Activated T-helper 17 cell treated with anti-CD3 and anti-CD28 coated beads, Interleukin-2, amount 50 U/mL, for 72 hours (primary cell): Measurements from ENCODE around the gene PDIA2. TPM values are rescaled to one million over a fixed set of nuclear protein-coding genes. Genes with fewer than 3 reads are reported as not detected.
"Not testable (repeated sequence)": the region's sequence is repeated elsewhere in the genome, so short reads cannot be mapped to it uniquely, and the experiment has no call there.

Source experiments
- ATAC-seq: fragments of 150-1000 bp; cut with Tn5 transposase; replicated peaks from 2 replicates; pipeline ENCODE4 v1.10.0; 2021; ENCODE audit warnings: mild to moderate bottlenecking, moderate library complexity
- H3K27ac Mint-ChIP-seq: one replicate; pipeline ENCODE4 v1.8.0; 2022; ENCODE audit warnings: mixed read lengths
- H3K27me3 Mint-ChIP-seq: one replicate; pipeline ENCODE4 v1.8.0; 2022; ENCODE audit warnings: mixed read lengths
- H3K36me3 Mint-ChIP-seq: one replicate; pipeline ENCODE4 v1.8.0; 2022; ENCODE audit warnings: low read depth, mild to moderate bottlenecking, mixed read lengths
- H3K4me1 Mint-ChIP-seq: one replicate; pipeline ENCODE4 v1.8.0; 2022; ENCODE audit warnings: mixed read lengths
- H3K4me3 Mint-ChIP-seq: one replicate; pipeline ENCODE4 v1.8.0; 2022; ENCODE audit warnings: mild to moderate bottlenecking, mixed read lengths
- H3K9me3 Mint-ChIP-seq: one replicate; pipeline ENCODE4 v1.8.0; 2022; ENCODE audit warnings: mixed read lengths
- total RNA-seq, 2 donors: library from RNA; stranded (reverse); gene quantifications; one replicate each; pipeline ENCODE4 v1.2.3, GENCODE V29; 2022

The PDIA2 gene
- total RNA-seq, 2 donors from 2014 or later = not detected

DNA sequence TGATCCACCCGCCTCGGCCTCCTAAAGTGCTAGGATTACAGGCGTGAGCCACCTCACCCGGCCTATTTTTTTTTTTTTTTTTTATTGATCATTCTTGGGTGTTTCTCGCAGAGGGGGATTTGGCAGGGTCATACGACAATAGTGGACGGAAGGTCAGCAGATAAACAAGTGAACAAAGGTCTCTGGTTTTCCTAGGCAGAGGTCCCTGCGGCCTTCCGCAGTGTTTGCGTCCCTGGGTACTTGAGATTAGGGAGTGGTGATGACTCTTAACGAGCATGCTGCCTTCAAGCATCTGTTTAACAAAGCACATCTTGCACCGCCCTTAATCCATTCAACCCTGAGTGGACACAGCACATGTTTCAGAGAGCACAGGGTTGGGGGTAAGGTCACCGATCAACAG, 24.9 kb upstream of the PDIA2 start:
- peaks cover 24% of the 10 kb centered on the region for H3K36me3 Mint-ChIP-seq
- not testable (repeated sequence) for H3K27ac Mint-ChIP-seq, H3K4me1 Mint-ChIP-seq, ATAC-seq, H3K27me3 Mint-ChIP-seq, H3K9me3 Mint-ChIP-seq, H3K4me3 Mint-ChIP-seq

DNA sequence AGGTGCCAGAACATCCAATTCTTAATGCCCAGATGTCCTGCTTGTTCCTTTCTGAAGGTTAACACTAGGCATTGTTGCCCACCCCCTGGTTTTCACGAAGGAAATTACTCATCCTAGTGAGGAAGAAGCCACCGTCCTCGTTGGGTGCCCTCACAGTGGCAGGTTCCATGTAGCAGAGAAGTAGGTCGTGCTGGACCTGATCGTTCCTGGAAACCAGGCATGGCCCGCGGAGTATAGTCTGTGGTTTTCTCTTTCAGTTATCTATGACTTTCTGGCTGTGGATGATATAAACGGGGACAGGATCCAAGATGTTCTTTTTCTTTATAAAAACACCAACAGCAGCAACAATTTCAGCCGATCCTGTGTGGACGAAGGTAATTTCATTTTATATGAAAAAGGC, 23.7 kb upstream of the PDIA2 start:
- Mint-ChIP-seq H3K27ac (no peak overlapping the region), H3K9me3 (no peaks in the 10 kb centered on the region), H3K4me1 (peaks cover 6% of the 10 kb centered on the region), H3K4me3 (peak overlapping the region; percentile 36), H3K27me3 (no peaks in the 10 kb centered on the region), H3K36me3 (peaks cover 24% of the 10 kb centered on the region)
- peak; percentile 75 for ATAC-seq

GRCh38 chr16:259814-260253, 23.1 kb upstream of the PDIA2 start:
- peaks cover 24% of the 10 kb centered on the region for H3K36me3 Mint-ChIP-seq
- ATAC-seq = no peak
- no peaks in the 10 kb centered on the region for H3K27me3 Mint-ChIP-seq
- no peak overlapping the region for H3K27ac Mint-ChIP-seq
- H3K9me3 Mint-ChIP-seq = no peaks in the 10 kb centered on the region
- H3K4me3 Mint-ChIP-seq = peak overlapping the region; percentile 36
- H3K4me1 Mint-ChIP-seq = peaks cover 6% of the 10 kb centered on the region

DNA sequence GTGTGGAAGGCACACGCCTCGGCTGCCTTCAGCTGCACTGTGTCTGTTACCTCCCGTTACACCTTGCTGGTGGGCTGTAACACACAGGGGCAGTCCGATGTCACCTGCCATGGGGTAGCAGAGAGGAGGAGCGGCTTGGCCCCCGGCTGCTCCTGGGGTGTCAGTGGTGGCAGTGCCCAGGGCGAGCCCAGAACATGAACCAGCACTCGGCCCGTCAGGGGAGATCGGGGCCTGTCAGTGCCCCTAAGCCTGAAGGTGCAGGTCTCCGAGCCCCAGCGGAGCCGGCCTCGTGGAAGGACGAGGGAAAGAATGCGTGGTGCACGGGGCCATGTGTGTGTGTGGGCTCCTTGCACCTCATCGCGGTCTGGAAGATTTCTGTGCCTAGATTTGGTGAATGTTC, 22.6 kb upstream of the PDIA2 start:
- Mint-ChIP-seq H3K4me3 (no peak overlapping the region), H3K27ac (no peak overlapping the region), H3K27me3 (no peaks in the 10 kb centered on the region), H3K36me3 (peaks cover 20% of the 10 kb centered on the region), H3K9me3 (no peaks in the 10 kb centered on the region), H3K4me1 (peaks cover 6% of the 10 kb centered on the region)
- ATAC-seq = no peak

DNA sequence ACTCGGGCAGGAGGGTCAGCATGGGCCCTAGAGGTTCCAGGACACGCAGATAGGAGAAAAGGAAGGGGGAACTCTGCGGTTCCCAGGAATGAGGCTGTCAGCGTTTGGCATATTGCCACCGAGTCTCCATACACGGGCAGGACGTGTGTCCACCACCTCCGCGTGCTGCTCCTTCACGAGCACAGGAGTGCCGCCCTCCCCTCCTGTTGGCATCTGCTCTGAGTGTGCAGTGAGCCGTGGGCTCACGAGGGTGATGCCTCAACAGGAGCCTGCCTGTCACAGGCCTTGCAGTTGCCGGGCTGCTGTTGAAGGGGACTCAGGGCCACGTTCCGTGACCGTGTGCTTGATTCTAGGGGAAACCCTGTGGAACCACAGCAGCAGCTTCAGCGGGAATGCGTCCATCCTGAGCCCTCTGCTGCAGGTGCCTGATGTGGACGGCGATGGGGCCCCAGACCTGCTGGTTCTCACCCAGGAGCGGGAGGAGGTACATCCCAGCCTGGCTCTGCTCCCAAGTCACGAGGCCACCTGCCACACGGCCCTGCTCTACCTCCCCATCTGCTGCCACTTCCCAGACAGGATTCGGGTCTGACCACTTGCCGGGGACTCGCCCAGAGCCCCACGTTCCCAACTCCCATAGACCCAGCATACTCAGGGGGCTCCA, 21.8 kb upstream of the PDIA2 start:
- H3K4me1 Mint-ChIP-seq = peaks cover 6% of the 10 kb centered on the region
- no peak for ATAC-seq
- no peaks in the 10 kb centered on the region for H3K27me3 Mint-ChIP-seq
- H3K4me3 Mint-ChIP-seq = no peak overlapping the region
- H3K27ac Mint-ChIP-seq = no peak overlapping the region
- H3K9me3 Mint-ChIP-seq = no peaks in the 10 kb centered on the region
- H3K36me3 Mint-ChIP-seq = peaks cover 12% of the 10 kb centered on the region

- no peaks in the 10 kb centered on the region for H3K9me3 Mint-ChIP-seq
- no peaks in the 10 kb centered on the region for H3K27me3 Mint-ChIP-seq
- no peak for ATAC-seq
- no peak overlapping the region for H3K4me3 Mint-ChIP-seq
- H3K36me3 Mint-ChIP-seq = peaks cover 8% of the 10 kb centered on the region
- H3K4me1 Mint-ChIP-seq = peaks cover 6% of the 10 kb centered on the region
- H3K27ac Mint-ChIP-seq = no peak overlapping the region
Observed at GRCh38 chr16:262121-262745, 20.7 kb upstream of the PDIA2 start.

DNA sequence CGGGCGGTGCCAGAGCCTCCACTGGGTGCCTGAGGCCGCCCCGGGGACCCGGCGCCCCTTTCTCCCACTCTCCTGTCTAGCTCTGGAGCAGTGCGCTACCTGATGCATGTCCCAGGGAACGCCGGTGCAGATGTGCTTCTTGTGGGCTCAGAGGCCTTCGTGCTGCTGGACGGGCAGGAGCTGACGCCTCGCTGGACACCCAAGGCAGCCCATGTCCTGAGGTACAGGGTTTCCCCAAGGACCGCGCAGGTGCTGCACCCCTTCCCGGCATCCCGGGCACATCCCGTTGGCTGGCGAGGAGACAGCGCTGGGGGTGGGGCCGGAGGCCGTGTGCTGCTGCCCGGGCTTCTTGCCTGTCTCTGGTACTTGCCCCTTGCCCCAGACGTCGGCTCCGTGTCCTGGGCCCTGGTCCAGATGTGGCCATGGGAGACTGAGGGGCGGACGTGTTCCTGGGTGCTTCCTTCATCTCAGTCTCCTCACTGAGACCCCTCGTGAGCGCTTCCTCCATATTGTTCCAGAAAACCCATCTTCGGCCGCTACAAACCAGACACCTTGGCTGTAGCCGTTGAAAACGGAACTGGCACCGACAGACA, 19.7 kb upstream of the PDIA2 start:
- Mint-ChIP-seq H3K27me3 (no peaks in the 10 kb centered on the region), H3K4me3 (no peak overlapping the region), H3K4me1 (peaks cover 6% of the 10 kb centered on the region), H3K9me3 (no peaks in the 10 kb centered on the region), H3K27ac (no peak overlapping the region), H3K36me3 (peaks cover 8% of the 10 kb centered on the region)
- no peak for ATAC-seq

DNA sequence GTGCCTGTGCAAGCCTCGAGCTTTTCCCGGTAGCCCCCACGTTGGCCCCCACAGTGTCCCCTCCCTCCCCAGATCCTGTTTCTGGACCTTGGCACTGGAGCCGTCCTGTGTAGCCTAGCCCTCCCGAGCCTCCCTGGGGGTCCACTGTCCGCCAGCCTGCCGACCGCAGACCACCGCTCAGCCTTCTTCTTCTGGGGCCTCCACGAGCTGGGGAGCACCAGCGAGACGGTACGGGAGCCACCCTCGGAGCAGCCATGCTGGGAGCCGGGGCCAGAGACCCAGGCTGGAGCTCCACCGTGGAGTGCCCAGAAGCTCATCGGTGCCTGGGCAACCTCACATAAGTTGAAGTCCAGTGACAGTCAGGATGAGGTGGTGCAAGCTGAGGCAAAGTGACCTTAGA, 19.0 kb upstream of the PDIA2 start:
- no peak overlapping the region for H3K27ac Mint-ChIP-seq
- H3K4me1 Mint-ChIP-seq = peaks cover 5% of the 10 kb centered on the region
- H3K27me3 Mint-ChIP-seq = no peaks in the 10 kb centered on the region
- no peak overlapping the region for H3K4me3 Mint-ChIP-seq
- H3K9me3 Mint-ChIP-seq = no peaks in the 10 kb centered on the region
- H3K36me3 Mint-ChIP-seq = peaks cover 8% of the 10 kb centered on the region
- no peak for ATAC-seq

DNA sequence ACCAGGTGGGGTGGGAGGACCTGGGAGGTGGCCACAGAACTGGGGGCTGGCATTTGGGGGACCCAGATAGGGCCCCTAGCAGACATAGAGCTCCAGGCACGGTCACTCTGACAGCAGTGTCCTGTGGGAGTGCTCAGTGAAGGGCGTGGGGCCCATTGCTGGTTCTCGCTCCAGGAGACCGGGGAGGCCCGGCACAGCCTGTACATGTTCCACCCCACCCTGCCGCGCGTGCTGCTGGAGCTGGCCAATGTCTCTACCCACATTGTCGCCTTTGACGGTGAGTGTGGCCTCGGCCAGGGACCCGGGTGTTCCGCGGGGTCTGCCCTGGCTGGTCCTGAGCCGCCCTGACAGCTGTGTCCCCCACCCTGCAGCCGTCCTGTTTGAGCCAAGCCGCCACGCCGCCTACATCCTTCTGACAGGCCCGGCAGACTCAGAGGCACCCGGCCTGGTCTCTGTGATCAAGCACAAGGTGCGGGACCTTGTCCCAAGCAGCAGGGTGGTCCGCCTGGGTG, 18.5 kb upstream of the PDIA2 start:
- no peaks in the 10 kb centered on the region for H3K27me3 Mint-ChIP-seq
- no peak overlapping the region for H3K27ac Mint-ChIP-seq
- no peak for ATAC-seq
- H3K4me1 Mint-ChIP-seq = no peaks in the 10 kb centered on the region
- H3K36me3 Mint-ChIP-seq = peaks cover 8% of the 10 kb centered on the region
- no peak overlapping the region for H3K4me3 Mint-ChIP-seq
- no peaks in the 10 kb centered on the region for H3K9me3 Mint-ChIP-seq

DNA sequence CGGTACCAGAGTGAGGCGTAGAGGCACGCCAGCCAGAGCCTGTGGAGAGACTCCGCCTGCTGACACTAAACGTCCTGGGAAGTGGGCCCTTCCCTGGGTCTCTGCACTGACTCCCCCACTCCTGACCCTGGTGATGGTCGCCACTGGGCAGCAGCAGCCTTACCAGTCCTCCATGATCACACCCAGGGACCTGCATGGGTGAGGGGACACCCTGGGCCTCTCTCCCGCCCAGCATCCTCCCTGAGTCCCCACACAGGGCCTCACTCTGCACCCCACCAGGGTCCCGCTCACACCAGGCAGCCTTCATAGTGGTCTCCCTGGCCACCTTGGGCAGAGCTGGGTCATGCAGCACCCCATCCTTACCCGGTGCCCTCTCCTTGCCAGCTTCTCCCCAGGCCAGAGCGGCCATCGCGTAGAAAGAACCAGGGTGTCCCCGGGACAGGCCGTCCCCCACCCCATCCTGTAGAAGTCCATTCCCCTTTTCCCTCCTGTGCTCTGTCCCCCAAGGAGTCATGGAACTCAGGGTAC, 17.9 kb upstream of the PDIA2 start:
- Mint-ChIP-seq H3K4me3 (no peak overlapping the region), H3K27me3 (no peaks in the 10 kb centered on the region), H3K27ac (no peak overlapping the region), H3K9me3 (no peaks in the 10 kb centered on the region), H3K36me3 (peaks cover 8% of the 10 kb centered on the region), H3K4me1 (no peaks in the 10 kb centered on the region)
- ATAC-seq = no peak

GRCh38 chr16:265711-266110, 17.3 kb upstream of the PDIA2 start:
- H3K4me1 Mint-ChIP-seq = no peaks in the 10 kb centered on the region
- H3K27me3 Mint-ChIP-seq = no peaks in the 10 kb centered on the region
- ATAC-seq = peak; percentile 56
- H3K4me3 Mint-ChIP-seq = no peak overlapping the region
- H3K36me3 Mint-ChIP-seq = peaks cover 8% of the 10 kb centered on the region
- H3K9me3 Mint-ChIP-seq = no peaks in the 10 kb centered on the region
- no peak overlapping the region for H3K27ac Mint-ChIP-seq

DNA sequence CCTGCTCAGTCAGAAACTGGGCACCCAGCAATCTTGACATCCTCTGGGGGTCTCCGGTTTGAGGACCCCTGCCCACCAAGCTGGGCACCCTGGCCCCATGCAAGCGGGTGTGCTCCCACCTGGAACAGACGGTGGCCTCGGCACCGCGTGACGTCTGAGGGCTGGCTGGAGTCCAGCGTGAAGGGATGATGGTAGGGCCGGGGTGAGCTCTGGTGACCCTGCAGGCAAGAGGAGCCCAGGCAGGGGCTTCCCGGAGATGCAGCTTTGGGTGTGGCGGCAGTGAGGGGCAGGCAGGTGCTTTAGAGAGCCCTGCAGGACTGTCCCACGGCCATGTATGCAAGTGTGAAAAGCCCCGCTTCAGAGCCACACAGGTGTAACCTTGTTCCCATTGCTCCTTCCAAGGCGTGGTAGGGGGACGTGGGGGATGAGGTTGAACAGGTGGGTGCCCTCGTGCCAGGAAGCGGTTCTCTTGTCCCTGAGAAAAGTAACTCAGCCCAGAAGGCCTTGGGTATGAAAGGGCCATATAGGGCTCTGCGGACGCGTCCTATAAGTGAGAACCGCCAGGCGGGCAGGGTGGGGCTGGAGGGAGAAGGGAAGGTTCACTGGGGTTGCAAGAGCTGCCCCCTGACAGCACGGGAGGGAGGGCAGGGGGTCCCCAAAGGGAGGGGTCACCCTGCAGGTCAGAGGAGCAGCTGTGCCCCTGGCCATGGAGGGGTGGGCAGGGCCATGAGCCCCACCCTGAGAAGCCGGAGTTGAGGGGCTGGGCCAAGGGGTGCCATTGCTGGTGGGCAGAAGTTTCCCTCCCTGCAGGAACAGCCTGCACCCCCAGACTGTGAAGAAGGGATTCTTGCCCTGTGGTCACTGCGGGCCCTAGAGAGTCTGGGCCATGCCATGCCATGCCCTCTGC, 16.5 kb upstream of the PDIA2 start:
- ATAC-seq = no peak
- Mint-ChIP-seq H3K9me3 (no peaks in the 10 kb centered on the region), H3K36me3 (peaks cover 8% of the 10 kb centered on the region), H3K27ac (no peak overlapping the region), H3K4me3 (no peak overlapping the region), H3K4me1 (no peaks in the 10 kb centered on the region), H3K27me3 (no peaks in the 10 kb centered on the region)

DNA sequence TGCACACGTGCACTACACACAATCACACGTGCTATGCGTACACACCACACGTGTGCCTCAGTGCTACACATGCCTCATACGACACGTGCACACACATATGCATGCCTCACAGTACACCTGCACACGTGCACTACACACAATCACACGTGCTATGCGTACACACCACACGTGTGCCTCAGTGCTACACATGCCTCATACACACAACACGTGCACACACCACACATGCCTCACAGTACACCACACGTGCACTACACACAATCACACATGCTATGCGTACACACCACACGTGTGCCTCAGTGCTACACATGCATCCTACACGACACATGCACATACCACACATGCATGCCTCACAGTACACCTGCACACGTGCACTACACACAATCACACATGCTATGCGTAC, 15.4 kb upstream of the PDIA2 start:
- ATAC-seq, H3K9me3 Mint-ChIP-seq, H3K27me3 Mint-ChIP-seq, H3K4me3 Mint-ChIP-seq, H3K27ac Mint-ChIP-seq, H3K4me1 Mint-ChIP-seq, H3K36me3 Mint-ChIP-seq: not testable (repeated sequence)
